ENCODE measurements around the gene GGT7. TPM values are rescaled to one million over a fixed set of nuclear protein-coding genes. Genes with fewer than 3 reads are reported as not detected.

GGT7 gene
- total and polyA plus RNA-seq, 9 of the 15 experiments (the other 6 are each of a cell fraction or from before 2014, with no cell fraction given), result 0.04 to 18.3 (median 5.9) TPM

DNA sequence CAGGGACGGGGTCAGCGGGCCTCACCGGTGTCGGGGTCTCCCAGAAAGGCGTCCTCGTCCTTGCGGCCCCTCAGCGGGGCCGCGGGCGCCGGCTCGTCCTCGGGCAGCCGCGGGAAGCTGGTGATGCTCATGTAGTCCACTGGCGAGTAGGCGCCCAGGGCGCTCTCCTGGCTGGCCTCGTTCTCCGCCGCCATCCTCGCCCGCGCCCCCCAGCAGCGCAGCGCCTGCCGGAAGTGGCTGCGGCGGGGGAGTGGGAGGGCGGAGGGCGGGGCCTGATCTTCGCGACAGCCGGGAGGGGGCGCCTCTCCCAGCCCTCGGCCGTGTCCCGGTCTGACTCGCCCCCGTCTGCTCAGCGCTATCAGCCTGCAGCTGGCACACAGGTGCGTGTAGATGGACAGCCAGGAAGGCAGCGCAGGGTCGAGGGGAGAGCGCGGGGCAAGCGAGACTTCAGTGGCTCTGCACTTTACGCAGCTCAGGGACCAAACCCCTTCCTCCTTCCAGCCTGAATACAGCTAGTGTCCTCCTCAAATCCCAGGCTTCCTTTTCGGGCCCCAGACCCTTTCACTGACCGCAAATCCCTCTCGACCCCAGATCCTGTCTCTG, at the start of gene GGT7 (continued):
- TF ChIP-seq POLR3A (IDR thresholded peaks at IDR 0.05; ENCODE audit: borderline replicate concordance, extremely low read depth, insufficient read depth, insufficient read length) (no peak), ZNF766 (CRISPR knock-in tag; conservative IDR thresholded peaks at IDR 0.05) (no peak), MECOM (CRISPR knock-in tag; IDR thresholded peaks at IDR 0.05) (no peak), STAG1 (CRISPR knock-in tag; IDR thresholded peaks at IDR 0.05; ENCODE audit: borderline replicate concordance) (no peak; the same call in 1 of the 2 replicates), ZKSCAN3 (CRISPR knock-in tag; IDR thresholded peaks at IDR 0.05) (no peak), BHLHE40 (IDR thresholded peaks at IDR 0.05; ENCODE audit: low read length) (no peak), ESRRB (CRISPR knock-in tag; IDR thresholded peaks at IDR 0.05; ENCODE audit: borderline replicate concordance) (no peak), CHD1 (IDR thresholded peaks at IDR 0.05; ENCODE audit: low read length) (peak; percentile 31), GABPB1 (CRISPR knock-in tag; IDR thresholded peaks at IDR 0.05) (peak; percentile 91), ETV6 (IDR thresholded peaks at IDR 0.05; ENCODE audit: borderline replicate concordance in 1 of 2, low read depth in 2 of 2, low read length in 1 of 2) (no peak), ETV6 (CRISPR knock-in tag; IDR thresholded peaks at IDR 0.05; ENCODE audit: borderline replicate concordance) (no peak), GTF2F1 (IDR thresholded peaks at IDR 0.05; ENCODE audit: low read depth, low read length) (no peak), MCM7 (IDR thresholded peaks at IDR 0.05) (no peak), PYGO2 (tag; IDR thresholded peaks at IDR 0.05) (no peak), HNRNPH1 (optimal IDR thresholded peaks at IDR 0.05; ENCODE audit: low read depth, low read length) (no peak), ZBTB8A (IDR thresholded peaks at IDR 0.05; ENCODE audit: partially characterized antibody) (no peak), IRF2 (CRISPR knock-in tag; IDR thresholded peaks at IDR 0.05) (no peak), ZNF124 (CRISPR knock-in tag; IDR thresholded peaks at IDR 0.05) (no peak)
- TF ChIP-seq, protein P1, sequence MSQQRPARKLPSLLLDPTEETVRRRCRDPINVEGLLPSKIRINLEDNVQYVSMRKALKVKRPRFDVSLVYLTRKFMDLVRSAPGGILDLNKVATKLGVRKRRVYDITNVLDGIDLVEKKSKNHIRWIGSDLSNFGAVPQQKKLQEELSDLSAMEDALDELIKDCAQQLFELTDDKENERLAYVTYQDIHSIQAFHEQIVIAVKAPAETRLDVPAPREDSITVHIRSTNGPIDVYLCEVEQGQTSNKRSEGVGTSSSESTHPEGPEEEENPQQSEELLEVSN (IDR thresholded peaks at IDR 0.05; ENCODE audit: borderline replicate concordance in 1 of 2, extremely low read depth in 1 of 2, insufficient read depth in 1 of 2, insufficient read length in 1 of 2, low read depth in 1 of 2, low read length in 1 of 2, poor library complexity in 1 of 2, severe bottlenecking in 1 of 2), result peak; percentile 59 to 91
- TF ChIP-seq, protein P2, sequence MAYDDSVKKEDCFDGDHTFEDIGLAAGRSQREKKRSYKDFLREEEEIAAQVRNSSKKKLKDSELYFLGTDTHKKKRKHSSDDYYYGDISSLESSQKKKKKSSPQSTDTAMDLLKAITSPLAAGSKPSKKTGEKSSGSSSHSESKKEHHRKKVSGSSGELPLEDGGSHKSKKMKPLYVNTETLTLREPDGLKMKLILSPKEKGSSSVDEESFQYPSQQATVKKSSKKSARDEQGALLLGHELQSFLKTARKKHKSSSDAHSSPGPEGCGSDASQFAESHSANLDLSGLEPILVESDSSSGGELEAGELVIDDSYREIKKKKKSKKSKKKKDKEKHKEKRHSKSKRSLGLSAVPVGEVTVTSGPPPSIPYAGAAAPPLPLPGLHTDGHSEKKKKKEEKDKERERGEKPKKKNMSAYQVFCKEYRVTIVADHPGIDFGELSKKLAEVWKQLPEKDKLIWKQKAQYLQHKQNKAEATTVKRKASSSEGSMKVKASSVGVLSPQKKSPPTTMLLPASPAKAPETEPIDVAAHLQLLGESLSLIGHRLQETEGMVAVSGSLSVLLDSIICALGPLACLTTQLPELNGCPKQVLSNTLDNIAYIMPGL (CRISPR knock-in tag; IDR thresholded peaks at IDR 0.05), result no peak
- TF ChIP-seq, protein P3, sequence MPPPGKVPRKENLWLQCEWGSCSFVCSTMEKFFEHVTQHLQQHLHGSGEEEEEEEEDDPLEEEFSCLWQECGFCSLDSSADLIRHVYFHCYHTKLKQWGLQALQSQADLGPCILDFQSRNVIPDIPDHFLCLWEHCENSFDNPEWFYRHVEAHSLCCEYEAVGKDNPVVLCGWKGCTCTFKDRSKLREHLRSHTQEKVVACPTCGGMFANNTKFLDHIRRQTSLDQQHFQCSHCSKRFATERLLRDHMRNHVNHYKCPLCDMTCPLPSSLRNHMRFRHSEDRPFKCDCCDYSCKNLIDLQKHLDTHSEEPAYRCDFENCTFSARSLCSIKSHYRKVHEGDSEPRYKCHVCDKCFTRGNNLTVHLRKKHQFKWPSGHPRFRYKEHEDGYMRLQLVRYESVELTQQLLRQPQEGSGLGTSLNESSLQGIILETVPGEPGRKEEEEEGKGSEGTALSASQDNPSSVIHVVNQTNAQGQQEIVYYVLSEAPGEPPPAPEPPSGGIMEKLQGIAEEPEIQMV (tag; conservative IDR thresholded peaks at IDR 0.05; ENCODE audit: low read depth), result no peak
- TF ChIP-seq, protein P4, sequence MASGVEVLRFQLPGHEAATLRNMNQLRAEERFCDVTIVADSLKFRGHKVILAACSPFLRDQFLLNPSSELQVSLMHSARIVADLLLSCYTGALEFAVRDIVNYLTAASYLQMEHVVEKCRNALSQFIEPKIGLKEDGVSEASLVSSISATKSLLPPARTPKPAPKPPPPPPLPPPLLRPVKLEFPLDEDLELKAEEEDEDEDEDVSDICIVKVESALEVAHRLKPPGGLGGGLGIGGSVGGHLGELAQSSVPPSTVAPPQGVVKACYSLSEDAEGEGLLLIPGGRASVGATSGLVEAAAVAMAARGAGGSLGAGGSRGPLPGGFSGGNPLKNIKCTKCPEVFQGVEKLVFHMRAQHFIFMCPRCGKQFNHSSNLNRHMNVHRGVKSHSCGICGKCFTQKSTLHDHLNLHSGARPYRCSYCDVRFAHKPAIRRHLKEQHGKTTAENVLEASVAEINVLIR (CRISPR knock-in tag; IDR thresholded peaks at IDR 0.05), result no peak
